ENCODE results near the gene KDM4B.
"Not testable (repeated sequence)": the region's sequence is repeated elsewhere in the genome, so short reads cannot be mapped to it uniquely, and the experiment has no call there.

KDM4B gene

GRCh38 chr19:5172859-5173630, 204.1 kb downstream of the KDM4B start:
- no peak for DNase-seq (ENCODE audit: low spot score)

- no peak for DNase-seq (ENCODE audit: low spot score)
Measured at GRCh38 chr19:5173993-5174392, 205.1 kb downstream of the KDM4B start.

- no peak for DNase-seq (ENCODE audit: low spot score)
Measured at GRCh38 chr19:5177745-5178450, 209.0 kb downstream of the KDM4B start.

GRCh38 chr19:5178841-5179240, 209.9 kb downstream of the KDM4B start:
- no peak for DNase-seq (ENCODE audit: low spot score)

GRCh38 chr19:5179256-5179655, 210.3 kb downstream of the KDM4B start:
- DNase-seq (ENCODE audit: low spot score) = no peak

GRCh38 chr19:5181329-5181728, 212.4 kb downstream of the KDM4B start:
- DNase-seq (ENCODE audit: low spot score) = no peak

GRCh38 chr19:5182751-5183150, 213.8 kb downstream of the KDM4B start:
- no peak for DNase-seq (ENCODE audit: low spot score)

- DNase-seq (ENCODE audit: low spot score) = no peak
Measured at GRCh38 chr19:5183616-5184015, 214.7 kb downstream of the KDM4B start.

GRCh38 chr19:5184930-5185329, 216.0 kb downstream of the KDM4B start:
- no peak for DNase-seq (ENCODE audit: low spot score)

GRCh38 chr19:5186293-5187050, 217.6 kb downstream of the KDM4B start:
- DNase-seq (ENCODE audit: low spot score) = no peak

- DNase-seq (ENCODE audit: low spot score) = no peak
Measured at GRCh38 chr19:5188548-5189317, 219.8 kb downstream of the KDM4B start.

GRCh38 chr19:5189318-5189607, 220.3 kb downstream of the KDM4B start:
- DNase-seq (ENCODE audit: low spot score) = no peak

GRCh38 chr19:5191091-5191490, 222.2 kb downstream of the KDM4B start:
- no peak for DNase-seq (ENCODE audit: low spot score)

- DNase-seq (ENCODE audit: low spot score) = no peak
Measured at GRCh38 chr19:5192568-5192967, 223.7 kb downstream of the KDM4B start.

- no peak for DNase-seq (ENCODE audit: low spot score)
Measured at GRCh38 chr19:5193192-5193591, 224.3 kb downstream of the KDM4B start.

GRCh38 chr19:5194641-5195040, 225.7 kb downstream of the KDM4B start:
- DNase-seq (ENCODE audit: low spot score) = no peak

- not testable (repeated sequence) for DNase-seq (ENCODE audit: low spot score)
Measured at GRCh38 chr19:5195587-5195986, 226.7 kb downstream of the KDM4B start.

- DNase-seq (ENCODE audit: low spot score) = no peak
Measured at GRCh38 chr19:5196832-5197231, 227.9 kb downstream of the KDM4B start.

- DNase-seq (ENCODE audit: low spot score) = peak; percentile 9
Measured at GRCh38 chr19:5200844-5201243, 231.9 kb downstream of the KDM4B start.

- DNase-seq (ENCODE audit: low spot score) = no peak
Measured at GRCh38 chr19:5202553-5202952, 233.6 kb downstream of the KDM4B start.

Measured in cerebellar cortex (tissue), 1 donor.